HG02798 (cell line): ENCODE measurements around the gene TNK2.
A peak's percentile ranks its signal among the peaks of the same experiment; 100 is the strongest.
"Not testable (repeated sequence)": the region's sequence is repeated elsewhere in the genome, so short reads cannot be mapped to it uniquely, and the experiment has no call there.

ENCODE experiments used
- ATAC-seq: cut with Tn5 transposase; IDR thresholded peaks from one replicate; pipeline ENCODE4 v1.9.1; 2021; ENCODE audit warnings: mild to moderate bottlenecking; ENCODE audit not compliant: unreplicated experiment, poor library complexity

Gene TNK2

DNA sequence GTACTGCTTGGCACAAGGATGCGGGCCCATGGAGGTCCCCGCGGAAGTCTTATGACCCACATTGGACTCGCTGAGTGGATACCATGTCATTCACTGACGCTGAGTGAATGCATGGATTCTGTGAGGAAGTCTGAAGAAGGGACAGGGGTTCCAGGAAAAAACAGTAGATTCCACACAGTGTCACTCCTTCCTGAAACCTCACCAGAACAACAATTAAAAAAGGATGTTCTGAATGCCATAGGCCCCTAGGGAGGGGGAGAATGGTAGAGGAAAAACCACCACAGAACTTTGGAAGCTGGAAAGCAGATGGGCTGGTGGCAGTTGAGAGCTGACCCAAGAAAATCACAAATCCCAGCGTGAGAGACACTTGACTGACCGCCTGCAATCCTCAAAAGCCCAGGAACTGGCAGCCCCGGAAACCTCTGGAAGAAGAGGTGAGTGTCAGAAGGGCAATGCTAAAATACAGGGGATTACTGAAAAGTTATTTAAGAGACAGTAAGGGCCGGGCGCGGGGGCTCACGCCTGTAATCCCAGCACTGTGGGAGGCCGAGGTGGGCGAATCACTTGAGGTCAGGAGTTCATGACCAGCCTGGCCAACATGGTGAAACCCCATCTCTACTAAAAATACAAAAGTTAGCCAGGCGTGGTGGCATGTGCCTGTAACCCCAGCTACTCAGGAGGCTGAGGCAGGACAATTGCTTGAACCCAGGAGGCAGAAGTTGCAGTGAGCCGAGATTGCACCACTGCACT, 6.3 kb downstream of the TNK2 start:
- not testable (repeated sequence) for ATAC-seq

DNA sequence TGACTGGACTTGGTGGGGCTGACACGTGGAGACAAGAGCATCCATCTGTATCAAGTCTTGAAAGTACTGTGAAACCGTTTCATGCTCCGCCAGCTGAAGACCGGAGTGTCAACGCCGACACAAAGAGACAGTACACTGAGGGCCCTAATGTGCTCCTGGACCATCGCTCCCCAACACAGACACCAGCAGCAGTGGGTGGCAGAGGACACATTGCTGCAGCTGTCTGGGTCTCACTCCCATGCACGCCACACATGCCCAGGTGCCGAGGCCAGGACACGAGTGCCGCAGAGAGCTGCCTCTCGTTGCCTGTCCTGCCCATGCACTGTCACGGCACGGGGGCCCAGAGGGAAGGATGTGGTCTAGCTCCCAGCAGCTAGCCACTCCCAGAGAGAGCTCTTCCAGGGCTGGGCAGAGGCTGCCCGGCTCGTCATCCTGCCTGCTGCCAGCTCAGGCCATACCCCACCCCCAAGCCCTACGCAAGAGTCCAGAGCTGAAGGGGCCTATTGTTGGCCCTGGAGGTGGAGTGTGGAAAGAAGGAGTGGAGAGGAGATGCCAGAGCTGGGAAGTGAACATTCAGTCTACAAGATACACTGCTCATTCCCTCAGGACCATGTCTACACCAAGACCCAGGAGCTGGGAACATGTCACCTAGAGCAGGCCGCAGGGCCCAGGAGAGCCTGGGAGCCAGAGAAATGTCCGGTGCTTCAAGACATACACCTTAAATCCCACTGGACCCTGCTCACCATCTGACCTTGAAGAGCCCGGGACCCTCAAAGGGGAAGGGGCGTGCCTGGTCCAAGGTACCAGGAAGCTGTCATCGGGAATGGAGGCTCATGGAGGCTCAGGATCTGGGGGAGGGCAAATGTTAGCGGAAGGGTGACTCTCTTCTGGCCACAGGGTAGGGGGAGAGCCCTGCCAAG, 7.7 kb downstream of the TNK2 start:
- ATAC-seq: peak; percentile 39

DNA sequence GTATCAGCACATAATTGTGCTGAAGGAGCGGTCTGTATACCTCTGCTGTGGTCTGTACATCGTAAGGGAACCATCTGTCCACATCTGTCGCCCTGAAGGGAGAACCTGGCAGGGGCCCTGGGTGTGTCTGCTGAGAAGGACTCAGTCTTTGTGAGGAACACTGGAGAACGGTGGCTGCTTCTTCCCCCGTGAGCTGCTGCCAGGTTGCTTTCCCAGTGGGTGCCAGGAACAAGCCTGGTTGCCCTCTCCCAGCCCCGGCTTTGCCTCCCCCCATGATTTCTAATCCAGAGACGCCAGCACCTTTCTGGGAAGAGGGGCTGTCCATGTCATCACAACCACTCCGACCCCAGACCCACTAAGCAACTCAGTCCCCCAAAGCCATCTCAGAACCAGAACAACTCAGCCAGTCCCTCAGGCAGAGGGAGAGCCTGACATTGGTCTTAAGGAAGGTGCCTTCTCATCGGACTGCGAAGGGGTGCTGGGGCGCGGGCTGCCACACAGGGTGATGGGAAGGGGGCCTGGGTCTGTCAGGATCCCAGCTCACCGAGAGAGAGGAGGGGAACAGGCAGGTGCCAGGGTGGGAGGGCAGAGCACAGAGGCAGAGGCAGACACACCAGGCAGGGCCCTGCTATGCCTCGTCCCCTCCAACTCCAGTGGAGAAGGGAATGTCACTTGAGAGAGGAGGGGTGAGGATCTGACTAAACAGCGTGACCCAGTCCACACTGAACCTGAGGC, 8.5 kb downstream of the TNK2 start:
- ATAC-seq: no peak

DNA sequence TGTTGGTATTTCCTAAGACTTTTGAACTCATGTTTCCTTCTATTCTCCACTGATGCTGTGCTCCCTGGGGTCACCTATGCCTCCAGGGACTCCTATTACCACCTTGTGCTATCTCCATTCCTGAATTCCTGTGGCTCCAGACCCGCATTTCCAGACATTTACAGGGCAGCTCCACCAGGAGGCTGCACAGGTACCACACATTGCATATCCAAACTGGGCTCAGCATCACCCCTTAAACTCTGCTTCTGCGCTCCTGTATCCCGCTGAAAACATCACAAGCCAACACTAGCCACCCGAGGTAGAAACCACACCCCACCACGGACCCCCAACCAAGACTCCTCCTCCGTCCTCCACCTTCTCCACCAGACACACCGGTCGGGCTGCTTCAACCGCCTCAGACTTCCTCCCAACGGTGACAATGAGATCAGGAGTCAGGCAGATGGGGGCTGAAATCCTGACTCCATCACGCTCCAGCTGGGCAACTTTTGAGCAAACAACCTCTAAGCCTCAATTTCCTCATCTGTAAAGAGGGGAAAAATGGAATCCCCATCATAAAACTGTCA, 10.4 kb downstream of the TNK2 start:
- no peak for ATAC-seq

GRCh38 chr3:195897081-195897852, 11.1 kb downstream of the TNK2 start:
- no peak for ATAC-seq

- no peak for ATAC-seq
Observed at GRCh38 chr3:195896361-195897080, 11.8 kb downstream of the TNK2 start.

DNA sequence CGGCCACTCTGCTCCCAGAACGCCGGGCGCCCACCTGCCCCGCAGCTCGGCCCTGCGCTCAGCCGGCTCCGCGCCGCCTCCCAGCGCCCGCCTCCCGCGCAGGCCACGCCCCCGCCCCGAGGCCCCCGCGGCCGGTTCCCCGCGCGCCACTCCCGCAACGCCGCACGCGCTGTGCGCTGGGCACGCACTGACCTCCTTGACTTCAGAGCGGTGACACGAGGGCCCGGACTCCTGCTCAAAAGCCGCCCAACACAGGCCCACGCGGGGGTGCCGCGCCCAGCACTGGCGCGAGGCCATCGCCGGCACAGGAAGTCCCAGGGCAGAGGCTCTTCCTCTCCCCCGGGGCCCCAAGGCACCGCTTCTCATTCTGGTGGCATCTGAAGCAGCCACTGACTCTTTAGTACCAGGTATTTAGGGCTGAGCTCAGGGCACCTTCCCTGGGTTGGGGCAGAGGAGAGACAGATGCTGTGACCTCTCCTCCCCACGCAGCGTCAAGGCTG, 12.4 kb downstream of the TNK2 start:
- peak; percentile 51 for ATAC-seq

- ATAC-seq: peak; percentile 65
Observed at GRCh38 chr3:195895078-195895860, 13.1 kb downstream of the TNK2 start.

- ATAC-seq: no peak
Observed at GRCh38 chr3:195893916-195894465, 14.4 kb downstream of the TNK2 start.

DNA sequence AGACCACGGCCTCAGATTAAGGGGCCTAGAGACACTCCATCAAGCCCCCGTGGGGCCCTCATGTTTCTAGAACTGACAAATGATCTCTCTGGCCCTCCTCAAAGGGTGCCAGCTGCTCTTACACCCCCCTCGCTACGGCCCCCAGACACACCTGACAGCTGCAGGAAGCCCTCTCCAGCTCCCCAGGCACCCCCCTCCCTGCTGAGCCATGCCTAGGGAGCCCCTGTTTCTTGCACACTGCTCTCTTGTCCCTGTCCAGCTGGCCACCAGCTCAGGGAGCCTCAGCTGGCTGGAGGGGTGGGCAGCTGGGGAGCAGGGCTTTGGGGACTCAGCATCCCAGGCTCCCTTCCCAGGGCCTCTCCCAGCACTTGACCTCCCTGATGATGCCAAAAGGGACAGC, 14.8 kb downstream of the TNK2 start:
- ATAC-seq: no peak

GRCh38 chr3:195893044-195893395, 15.3 kb downstream of the TNK2 start:
- no peak for ATAC-seq

- no peak for ATAC-seq
Observed at GRCh38 chr3:195892105-195893043, 16.0 kb downstream of the TNK2 start.

- no peak for ATAC-seq
Observed at GRCh38 chr3:195891431-195892104, 16.8 kb downstream of the TNK2 start.

DNA sequence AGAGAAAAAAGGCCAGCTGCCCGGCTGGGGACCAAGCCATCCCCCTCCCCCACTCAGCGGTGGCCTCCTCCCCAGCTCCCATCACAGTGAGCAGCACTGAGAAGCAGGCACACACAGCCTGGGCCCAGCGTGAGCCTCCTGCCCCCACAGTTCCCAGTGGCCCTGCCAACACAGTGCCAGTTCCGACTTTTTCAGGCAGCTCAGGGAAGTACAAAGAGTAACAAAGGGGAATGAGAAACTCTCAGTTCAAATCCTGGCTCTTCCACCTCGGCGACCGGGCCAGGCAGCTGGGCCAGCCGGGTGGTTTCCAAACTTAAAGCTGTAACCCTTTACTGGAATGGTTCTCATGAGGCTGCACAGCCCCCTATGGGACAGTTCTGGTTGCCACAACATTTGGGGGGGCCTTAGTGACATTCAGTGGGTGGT, 18.5 kb downstream of the TNK2 start:
- no peak for ATAC-seq

GRCh38 chr3:195888981-195889869, 19.1 kb downstream of the TNK2 start:
- no peak for ATAC-seq
